PC-9 (cell line): ENCODE results near the gene TRMU. TPM values are rescaled to one million over a fixed set of nuclear protein-coding genes. Genes with fewer than 3 reads are reported as not detected.

ENCODE experiments used
- BruUV-seq: library from RNA; stranded (reverse); fragments of 400-500 nt; replicated peaks from 2 replicates; lab custom pipeline; 2021; lab: Mats Ljungman, UMichigan
- CTCF ChIA-PET: fragments of 300-600 bp; sonication (Branson Sonifier 250); formaldehyde crosslinking; loops from one replicate; lab custom pipeline; 2022; ENCODE audit warnings: antibody characterized with exemption; lab: Charles Lee
- POLR2A ChIA-PET: fragments of 300-600 bp; sonication (Branson Sonifier 250); formaldehyde crosslinking; loops from one replicate; lab custom pipeline; 2022; ENCODE audit warnings: antibody characterized with exemption; ENCODE audit not compliant: unreplicated experiment; lab: Charles Lee
- DNase-seq, 2 experiments: peaks; one replicate each; pipeline versions ENCODE4 v3.0.0 to v3.0.0-alpha.2; 2015 to 2022; ENCODE audit warnings: mixed read lengths in 1 of 2
- H2AFZ ChIP-seq: fragments of 200-600 bp; sonication (generic); 2 replicates; pipeline ENCODE4 v1.8.1; 2017; ENCODE audit warnings: antibody characterized with exemption
- H3F3A ChIP-seq: fragments of 200-600 bp; sonication (generic); 2 replicates; pipeline ENCODE4 v1.8.1; 2017; ENCODE audit warnings: antibody characterized with exemption, mild to moderate bottlenecking, low read depth; ENCODE audit not compliant: insufficient read depth
- H3K27ac ChIP-seq: fragments of 200-600 bp; sonication (generic); 2 replicates; pipeline ENCODE4 v1.6.1; 2016; ENCODE audit warnings: mixed run types
- H3K27me3 ChIP-seq: fragments of 200-600 bp; sonication (generic); 2 replicates; pipeline ENCODE4 v1.6.1; 2016; ENCODE audit warnings: low read depth, mixed run types; ENCODE audit not compliant: insufficient read depth
- H3K36me3 ChIP-seq: fragments of 200-600 bp; sonication (generic); 2 replicates; pipeline ENCODE4 v1.6.1; 2016; ENCODE audit warnings: low read depth, mixed run types
- H3K4me1 ChIP-seq: fragments of 200-600 bp; sonication (generic); replicated peaks from 2 replicates; pipeline ENCODE4 v1.6.1; 2016; ENCODE audit warnings: mixed run types; ENCODE audit not compliant: insufficient read depth
- H3K4me2 ChIP-seq: fragments of 200-600 bp; sonication (generic); 2 replicates; pipeline ENCODE4 v1.6.1; 2017; ENCODE audit warnings: mixed run types
- H3K4me3 ChIP-seq: fragments of 200-600 bp; sonication (generic); 2 replicates; pipeline ENCODE4 v1.6.1; 2016; ENCODE audit warnings: mixed run types
- H3K79me2 ChIP-seq: fragments of 200-600 bp; sonication (generic); 2 replicates; pipeline ENCODE4 v1.6.1; 2017; ENCODE audit warnings: low read depth, mixed run types
- H3K9me2 ChIP-seq: fragments of 200-600 bp; sonication (generic); 2 replicates; pipeline ENCODE4 v1.8.1; 2017; ENCODE audit warnings: mild to moderate bottlenecking; ENCODE audit not compliant: insufficient read depth
- H3K9me3 ChIP-seq: fragments of 200-600 bp; sonication (generic); 2 replicates; pipeline ENCODE4 v1.8.1; 2016; ENCODE audit warnings: low read depth; ENCODE audit not compliant: insufficient read depth
- H4K20me1 ChIP-seq: fragments of 200-600 bp; sonication (generic); 2 replicates; pipeline ENCODE4 v1.8.1; 2017; ENCODE audit not compliant: insufficient read depth
- EZH2 ChIP-seq: fragments of 200-600 bp; sonication (generic); IDR thresholded peaks from 2 replicates; pipeline ENCODE4 v1.8.0; 2017; ENCODE audit warnings: antibody characterized with exemption, low read depth
- intact Hi-C: fragments of 100-400 bp; cut with micrococcal nuclease; formaldehyde crosslinking; loops from one replicate; pipeline ENCODE4 v1.10.0; 2022; ENCODE audit not compliant: unreplicated experiment
- total RNA-seq: library from RNA; stranded (reverse); gene quantifications from 2 replicates; pipeline ENCODE4 v1.2.3, GENCODE V29; 2021
- TF ChIP-seq, protein P1 (sequence below): fragments of 200-600 bp; sonication (generic); conservative IDR thresholded peaks from 2 replicates; pipeline ENCODE4 v1.6.1; 2017; ENCODE audit warnings: mixed run types, antibody characterized with exemption, mild to moderate bottlenecking, moderate library complexity

TRMU gene
- total RNA-seq, 1 experiment from 2014 or later = 58.2 TPM

DNA sequence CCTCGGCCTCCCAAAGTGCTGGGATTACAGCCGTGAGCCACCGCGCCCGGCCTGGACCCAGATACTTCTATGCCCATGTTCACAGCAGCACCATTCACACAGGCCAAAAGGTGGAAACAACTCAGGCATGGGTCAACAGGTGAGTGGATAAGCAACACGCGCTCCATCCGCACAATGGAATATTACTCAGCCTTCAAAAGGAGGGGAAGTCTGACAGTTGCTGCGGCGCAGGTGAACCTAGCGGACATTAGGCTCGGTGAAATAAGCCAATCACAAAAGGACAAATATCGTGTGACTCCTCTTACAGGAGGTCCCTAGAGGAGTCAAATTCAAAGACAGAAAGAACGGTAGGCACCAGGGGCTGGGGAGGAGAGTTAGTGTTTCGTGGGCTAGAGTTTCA is 47.0 kb downstream of the TRMU start:
- ChIA-PET CTCF (no interaction called here), POLR2A (no interaction called here)
- H3K79me2 ChIP-seq = no peaks in the 10 kb centered on the region
- no peak overlapping the region for H3K4me3 ChIP-seq
- no peaks in the 10 kb centered on the region for H4K20me1 ChIP-seq
- H3K27ac ChIP-seq = no peak overlapping the region
- H3F3A ChIP-seq = peaks cover 28% of the 10 kb centered on the region
- H2AFZ ChIP-seq = no peak overlapping the region
- peaks cover 30% of the 10 kb centered on the region for H3K4me1 ChIP-seq
- H3K36me3 ChIP-seq = no peaks in the 10 kb centered on the region
- no peak for DNase-seq
- intact Hi-C loops = no loop called here
- H3K9me3 ChIP-seq = no peaks in the 10 kb centered on the region
- H3K9me2 ChIP-seq = no peaks in the 10 kb centered on the region
- no peak overlapping the region for H3K4me2 ChIP-seq
- no peak for TF ChIP-seq EZH2
- TF ChIP-seq, protein P1, sequence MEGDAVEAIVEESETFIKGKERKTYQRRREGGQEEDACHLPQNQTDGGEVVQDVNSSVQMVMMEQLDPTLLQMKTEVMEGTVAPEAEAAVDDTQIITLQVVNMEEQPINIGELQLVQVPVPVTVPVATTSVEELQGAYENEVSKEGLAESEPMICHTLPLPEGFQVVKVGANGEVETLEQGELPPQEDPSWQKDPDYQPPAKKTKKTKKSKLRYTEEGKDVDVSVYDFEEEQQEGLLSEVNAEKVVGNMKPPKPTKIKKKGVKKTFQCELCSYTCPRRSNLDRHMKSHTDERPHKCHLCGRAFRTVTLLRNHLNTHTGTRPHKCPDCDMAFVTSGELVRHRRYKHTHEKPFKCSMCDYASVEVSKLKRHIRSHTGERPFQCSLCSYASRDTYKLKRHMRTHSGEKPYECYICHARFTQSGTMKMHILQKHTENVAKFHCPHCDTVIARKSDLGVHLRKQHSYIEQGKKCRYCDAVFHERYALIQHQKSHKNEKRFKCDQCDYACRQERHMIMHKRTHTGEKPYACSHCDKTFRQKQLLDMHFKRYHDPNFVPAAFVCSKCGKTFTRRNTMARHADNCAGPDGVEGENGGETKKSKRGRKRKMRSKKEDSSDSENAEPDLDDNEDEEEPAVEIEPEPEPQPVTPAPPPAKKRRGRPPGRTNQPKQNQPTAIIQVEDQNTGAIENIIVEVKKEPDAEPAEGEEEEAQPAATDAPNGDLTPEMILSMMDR = no peak
- no TSS peak for BruUV-seq
- no peaks in the 10 kb centered on the region for H3K27me3 ChIP-seq

DNA sequence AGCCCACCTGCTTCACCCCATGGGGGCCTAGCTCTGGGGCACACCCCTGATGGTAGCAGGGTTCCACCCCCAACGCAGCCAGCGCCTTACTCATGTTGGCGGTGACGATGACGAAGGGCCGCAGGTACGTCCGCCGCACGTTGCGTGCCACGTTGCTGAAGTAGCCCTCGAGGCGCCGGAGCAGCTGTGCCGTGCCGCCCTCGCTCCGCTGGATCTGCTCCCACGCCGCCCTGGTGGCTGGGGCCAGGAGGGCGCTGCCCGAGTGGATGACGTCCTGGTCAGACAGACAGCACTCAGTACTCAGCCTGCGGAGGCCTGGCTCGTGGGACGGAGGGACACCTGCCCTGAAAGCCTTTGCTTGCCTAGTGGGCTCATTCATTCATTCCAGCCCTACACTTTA is 50.8 kb downstream of the TRMU start:
- no peak for DNase-seq
- no peak overlapping the region for H3K27ac ChIP-seq
- no peaks in the 10 kb centered on the region for H3K79me2 ChIP-seq
- BruUV-seq = no TSS peak
- CTCF ChIA-PET = no interaction called here
- POLR2A ChIA-PET = no interaction called here
- no peaks in the 10 kb centered on the region for H3K36me3 ChIP-seq
- no peak overlapping the region for H2AFZ ChIP-seq
- H4K20me1 ChIP-seq = no peaks in the 10 kb centered on the region
- H3F3A ChIP-seq = peaks cover 11% of the 10 kb centered on the region; the same call in 1 of the 2 replicates
- intact Hi-C loops = no loop called here
- no peaks in the 10 kb centered on the region for H3K9me3 ChIP-seq
- no peaks in the 10 kb centered on the region for H3K9me2 ChIP-seq
- no peaks in the 10 kb centered on the region for H3K27me3 ChIP-seq
- peaks cover 7% of the 10 kb centered on the region; the same call in 1 of the 2 replicates for H3K4me1 ChIP-seq
- H3K4me2 ChIP-seq = no peak overlapping the region
- H3K4me3 ChIP-seq = no peak overlapping the region
- TF ChIP-seq EZH2 = no peak
- TF ChIP-seq, protein P1 = peak; percentile 45; the same call in 1 of the 2 replicates

DNA sequence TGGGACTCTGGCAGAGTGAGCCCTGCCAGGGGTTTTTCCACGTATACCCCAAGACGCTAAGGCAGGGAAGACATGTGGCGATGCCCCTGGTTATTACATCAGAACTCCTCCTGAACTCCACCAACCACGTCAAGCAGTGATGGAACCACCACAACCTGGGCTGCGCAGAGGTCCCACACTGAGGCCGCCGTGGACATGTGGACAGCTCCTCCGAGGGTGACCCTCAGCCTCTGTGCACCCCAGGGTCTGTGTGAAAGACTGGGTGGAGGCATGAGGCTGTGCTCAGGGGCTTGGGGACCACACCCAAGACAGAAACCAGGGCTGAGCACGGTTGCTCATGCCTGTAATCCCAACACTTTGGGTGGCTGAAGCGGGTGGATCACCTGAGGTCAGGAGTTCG is 52.2 kb downstream of the TRMU start:
- POLR2A ChIA-PET = no interaction called here
- CTCF ChIA-PET = no interaction called here
- DNase-seq = no peak

More for the DNA sequence above, 52.2 kb downstream of the TRMU start:
- no TSS peak for BruUV-seq
- Histone ChIP-seq H3K4me1 (0 out of 2 replicates have a peak, but pooled peaks cover 3% of the 10 kb centered on the region), H3K4me2 (no peak overlapping the region), H3K36me3 (no peaks in the 10 kb centered on the region), H4K20me1 (no peaks in the 10 kb centered on the region), H3K4me3 (no peak overlapping the region), H3K27me3 (no peaks in the 10 kb centered on the region), H3K79me2 (no peaks in the 10 kb centered on the region), H2AFZ (no peak overlapping the region), H3K9me3 (no peaks in the 10 kb centered on the region), H3F3A (peaks cover 11% of the 10 kb centered on the region; the same call in 1 of the 2 replicates), H3K27ac (no peak overlapping the region), H3K9me2 (no peaks in the 10 kb centered on the region)
- TF ChIP-seq, protein P1 = no peak
- TF ChIP-seq EZH2 = no peak
- intact Hi-C loops = no loop called here
